Measurements from ENCODE around the gene RPL31.
"Not testable (repeated sequence)": the region's sequence is repeated elsewhere in the genome, so short reads cannot be mapped to it uniquely, and the experiment has no call there.

The RPL31 gene

GRCh38 chr2:101048756-101049155 lies 46.7 kb downstream of the RPL31 start:
- Histone ChIP-seq H3K27ac (replicated peaks) (no peak overlapping the region), H3K27me3 (ENCODE audit: insufficient read depth, poor library complexity, severe bottlenecking) (no peaks in the 10 kb centered on the region), H3K4me3 (replicated peaks; ENCODE audit: insufficient read depth, low read length) (no peak overlapping the region)
- TF ChIP-seq GABPA (IDR thresholded peaks at IDR 0.05; ENCODE audit: low read depth) (no peak), SPI1 (IDR thresholded peaks at IDR 0.05; ENCODE audit: borderline replicate concordance, low read depth) (no peak), CTCF (IDR thresholded peaks at IDR 0.05; ENCODE audit: insufficient read depth, low read length) (no peak), POLR2AphosphoS5 (IDR thresholded peaks at IDR 0.05; ENCODE audit: low read depth) (no peak), REST (IDR thresholded peaks at IDR 0.05; ENCODE audit: insufficient replicate concordance, low read depth) (no peak)
- no peak for DNase-seq (ENCODE audit: low read depth in 1 of 2, low spot score in 1 of 2)

GRCh38 chr2:101050886-101051285 lies 48.8 kb downstream of the RPL31 start:
- not testable (repeated sequence) for H3K27me3 ChIP-seq (ENCODE audit: insufficient read depth, poor library complexity, severe bottlenecking); DNase-seq (ENCODE audit: low read depth in 1 of 2, low spot score in 1 of 2)

GRCh38 chr2:101052147-101052546 lies 50.1 kb downstream of the RPL31 start:
- no peaks in the 10 kb centered on the region for H3K27me3 ChIP-seq (ENCODE audit: insufficient read depth, poor library complexity, severe bottlenecking)
- DNase-seq (ENCODE audit: low read depth in 1 of 2, low spot score in 1 of 2) = no peak
- no peak overlapping the region for H3K27ac ChIP-seq (replicated peaks)
- TF ChIP-seq GABPA (IDR thresholded peaks at IDR 0.05; ENCODE audit: low read depth) (no peak), CTCF (IDR thresholded peaks at IDR 0.05; ENCODE audit: insufficient read depth, low read length) (no peak), POLR2AphosphoS5 (IDR thresholded peaks at IDR 0.05; ENCODE audit: low read depth) (no peak), SPI1 (IDR thresholded peaks at IDR 0.05; ENCODE audit: borderline replicate concordance, low read depth) (no peak), REST (IDR thresholded peaks at IDR 0.05; ENCODE audit: insufficient replicate concordance, low read depth) (no peak)
- H3K4me3 ChIP-seq (replicated peaks; ENCODE audit: insufficient read depth, low read length) = no peak overlapping the region

More at GRCh38 chr2:101050886-101051285, 48.8 kb downstream of the RPL31 start:
- H3K4me3 ChIP-seq (replicated peaks; ENCODE audit: insufficient read depth, low read length); H3K27ac ChIP-seq (replicated peaks): not testable (repeated sequence)

GRCh38 chr2:101053117-101053516 lies 51.0 kb downstream of the RPL31 start:
- H3K27me3 ChIP-seq (ENCODE audit: insufficient read depth, poor library complexity, severe bottlenecking) = no peaks in the 10 kb centered on the region
- DNase-seq (ENCODE audit: low read depth in 1 of 2, low spot score in 1 of 2) = no peak
- no peak overlapping the region for H3K4me3 ChIP-seq (replicated peaks; ENCODE audit: insufficient read depth, low read length)
- no peak overlapping the region for H3K27ac ChIP-seq (replicated peaks)
- no peak for TF ChIP-seq CTCF (IDR thresholded peaks at IDR 0.05; ENCODE audit: insufficient read depth, low read length)
- TF ChIP-seq POLR2AphosphoS5 (IDR thresholded peaks at IDR 0.05; ENCODE audit: low read depth) = no peak
- TF ChIP-seq REST (IDR thresholded peaks at IDR 0.05; ENCODE audit: insufficient replicate concordance, low read depth) = no peak
- TF ChIP-seq GABPA (IDR thresholded peaks at IDR 0.05; ENCODE audit: low read depth) = no peak
- TF ChIP-seq SPI1 (IDR thresholded peaks at IDR 0.05; ENCODE audit: borderline replicate concordance, low read depth) = no peak
